Neural progenitor cell (in vitro differentiated cells): ENCODE measurements around the gene STK40.

ENCODE experiments used
- CTCF ChIP-seq: fragments of 200-600 bp; sonication (generic); IDR thresholded peaks from 2 replicates; pipeline ENCODE4 v1.5.1; 2017; ENCODE audit warnings: antibody characterized with exemption, mild to moderate bottlenecking
- EZH2phosphoT487 ChIP-seq: fragments of 200-600 bp; sonication (generic); IDR thresholded peaks from 2 replicates; pipeline ENCODE4 v1.6.1; 2017; ENCODE audit warnings: antibody characterized with exemption

- TF ChIP-seq EZH2phosphoT487: no peak
- no peak for TF ChIP-seq CTCF
Measured at GRCh38 chr1:36349241-36349671, 36.5 kb downstream of the STK40 start.
